GM21423 (cell line): ENCODE data around the gene SLC35F3.
"Not testable (repeated sequence)": the region's sequence is repeated elsewhere in the genome, so short reads cannot be mapped to it uniquely, and the experiment has no call there.

Experiments
- ATAC-seq: cut with Tn5 transposase; IDR thresholded peaks from one replicate; pipeline ENCODE4 v1.9.1; 2021; ENCODE audit warnings: mild to moderate bottlenecking, moderate library complexity; ENCODE audit not compliant: unreplicated experiment

Gene SLC35F3

DNA sequence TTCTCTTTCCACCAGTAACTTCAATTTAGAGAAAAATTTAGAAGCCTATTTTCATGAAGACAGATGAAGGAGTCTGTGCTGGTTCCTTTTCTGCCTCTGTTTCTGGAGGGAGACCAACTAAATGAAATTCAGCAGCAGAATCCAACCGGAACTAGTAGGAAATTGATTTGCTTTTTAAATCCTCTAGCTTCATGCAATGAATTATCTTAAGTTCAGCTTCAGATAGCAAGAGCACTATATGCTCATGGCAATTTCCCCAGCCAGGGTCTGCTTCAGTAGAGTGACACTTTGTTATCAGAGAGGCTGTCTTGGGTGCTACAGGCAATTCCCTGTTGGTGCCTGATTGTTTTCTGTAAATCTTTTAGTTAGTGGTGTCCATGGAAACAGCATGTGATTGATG lies 189.7 kb downstream of the SLC35F3 start:
- ATAC-seq = no peak

DNA sequence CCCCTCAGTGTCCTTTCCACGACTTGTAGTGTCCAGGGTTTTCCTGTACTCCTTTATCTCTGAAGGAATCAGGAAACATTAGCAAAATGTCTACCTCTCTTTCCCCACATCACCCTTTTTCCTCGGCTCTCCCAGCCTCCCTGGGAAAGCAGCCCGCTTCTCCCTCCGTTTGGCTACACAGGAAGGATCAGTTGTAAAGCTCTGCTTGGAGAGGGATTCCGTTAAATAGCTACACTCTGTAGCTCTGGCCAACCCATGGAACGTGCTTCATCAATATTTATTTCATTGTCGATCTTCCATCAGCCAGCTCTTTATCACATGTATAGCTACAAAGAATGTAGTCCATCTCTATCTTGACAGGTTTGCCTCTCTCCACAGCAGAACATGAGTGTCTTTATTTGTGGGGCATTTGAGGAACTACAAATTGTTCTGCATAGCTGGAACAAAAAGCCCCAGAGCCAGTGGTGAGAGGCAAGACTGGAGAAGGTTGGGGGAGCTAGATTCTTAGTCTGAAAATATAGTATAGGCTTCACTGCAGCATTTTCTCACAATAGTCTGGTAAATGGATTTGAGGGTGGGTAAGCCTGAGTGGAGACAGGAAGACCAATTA lies 191.8 kb downstream of the SLC35F3 start:
- ATAC-seq = no peak

DNA sequence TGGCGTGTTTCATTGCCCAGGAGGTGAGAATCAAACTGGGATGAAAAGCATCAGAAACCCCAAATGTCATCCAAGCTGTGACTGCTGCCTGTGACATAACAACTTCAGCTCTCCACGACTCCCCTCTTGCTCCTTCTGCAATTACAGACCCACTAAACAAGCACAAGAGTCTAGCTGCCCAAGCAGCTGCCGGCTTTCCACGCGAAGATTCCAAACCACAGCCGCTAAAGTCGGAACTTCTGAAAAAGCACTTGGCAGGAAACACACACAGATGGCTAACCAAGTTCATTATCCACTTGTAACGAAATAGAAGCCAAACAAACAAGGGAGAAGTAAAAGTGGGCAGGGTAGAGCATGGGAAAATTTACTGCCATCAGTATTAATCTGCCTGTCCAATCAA lies 198.1 kb downstream of the SLC35F3 start:
- no peak for ATAC-seq

DNA sequence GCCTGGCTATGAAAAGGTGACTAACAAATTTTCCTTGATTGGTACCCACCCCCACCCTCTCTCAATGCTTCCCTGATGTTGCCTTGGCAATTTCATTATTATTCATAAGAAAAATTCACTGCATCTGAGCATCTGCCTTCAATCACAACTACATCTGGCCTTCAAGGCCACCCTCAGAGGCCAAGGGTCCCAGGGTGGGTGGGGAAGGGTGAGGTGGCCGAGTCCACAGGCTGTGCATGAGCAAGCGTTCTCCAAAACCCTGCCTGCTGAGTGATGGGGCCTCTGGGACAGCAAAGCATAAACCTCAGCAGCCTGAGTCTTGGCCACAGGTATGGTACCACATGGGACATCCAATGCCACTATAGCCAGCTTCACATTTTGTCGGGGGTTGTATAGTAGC lies 198.7 kb downstream of the SLC35F3 start:
- no peak for ATAC-seq

DNA sequence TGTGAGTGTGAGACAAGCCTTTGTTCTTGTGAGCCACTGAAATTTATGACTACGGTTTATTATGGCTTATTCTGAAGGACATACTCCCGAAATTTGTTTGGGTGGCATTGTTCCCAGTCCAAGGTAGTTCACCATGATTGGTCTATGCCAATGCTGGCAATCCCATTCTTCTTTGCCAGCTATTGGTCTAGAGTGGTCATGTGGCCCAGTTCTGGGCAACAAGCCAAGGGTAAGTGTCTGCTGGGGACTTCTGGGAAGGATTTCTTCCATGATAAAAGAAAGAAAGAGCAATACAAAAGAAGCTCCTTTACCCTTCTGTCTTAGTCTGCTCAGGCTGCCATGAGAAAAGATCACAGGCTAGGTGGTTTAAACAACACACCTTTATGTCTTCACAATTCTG lies 201.6 kb downstream of the SLC35F3 start:
- no peak for ATAC-seq

DNA sequence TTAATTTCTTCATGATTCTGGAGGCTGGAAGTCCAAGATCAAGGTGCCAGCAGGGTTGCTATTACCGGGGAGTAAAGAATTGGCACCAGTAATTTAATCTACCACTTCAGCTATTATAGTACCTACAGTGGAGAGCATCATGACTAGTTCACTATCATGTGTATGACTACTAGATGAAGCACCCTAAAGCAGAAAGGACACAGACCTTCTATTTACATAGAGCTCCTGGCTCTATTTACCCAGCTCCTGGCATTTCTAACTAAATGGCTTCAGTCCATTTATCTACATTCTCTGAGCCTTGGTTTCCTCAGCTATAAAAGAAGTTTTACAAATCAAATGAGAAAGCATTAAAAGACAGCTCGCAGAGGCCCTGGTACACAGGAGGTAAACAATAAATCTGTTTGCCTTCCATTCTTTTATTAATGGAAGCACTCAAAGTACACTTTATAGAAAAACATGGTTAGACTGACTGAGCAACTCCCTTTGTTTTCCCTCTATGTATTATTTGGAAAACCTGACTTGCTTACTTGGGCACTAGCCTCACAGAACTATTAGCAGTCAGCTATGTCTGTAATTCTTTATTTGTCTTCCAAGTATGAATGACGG lies 203.0 kb downstream of the SLC35F3 start:
- no peak for ATAC-seq

DNA sequence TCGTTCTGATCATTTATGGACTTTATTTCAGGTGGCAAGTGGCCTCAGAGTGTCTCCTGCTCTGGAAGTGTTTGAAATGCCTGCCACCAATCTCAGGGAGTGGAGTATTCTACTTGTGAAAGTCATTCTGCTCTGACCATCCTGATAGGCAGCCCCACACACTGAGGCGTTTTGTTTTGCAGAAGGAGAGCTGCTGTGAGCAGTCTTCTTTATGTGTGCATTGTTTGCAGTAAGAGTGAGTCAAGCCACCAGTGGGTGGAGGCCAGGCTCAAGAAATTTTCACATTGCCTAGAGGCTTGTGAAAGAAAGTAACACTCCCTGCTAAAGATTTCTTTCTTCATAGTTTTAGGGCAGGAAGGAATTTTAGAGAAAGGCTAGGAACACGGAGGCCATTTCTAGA lies 204.4 kb downstream of the SLC35F3 start:
- ATAC-seq = no peak

DNA sequence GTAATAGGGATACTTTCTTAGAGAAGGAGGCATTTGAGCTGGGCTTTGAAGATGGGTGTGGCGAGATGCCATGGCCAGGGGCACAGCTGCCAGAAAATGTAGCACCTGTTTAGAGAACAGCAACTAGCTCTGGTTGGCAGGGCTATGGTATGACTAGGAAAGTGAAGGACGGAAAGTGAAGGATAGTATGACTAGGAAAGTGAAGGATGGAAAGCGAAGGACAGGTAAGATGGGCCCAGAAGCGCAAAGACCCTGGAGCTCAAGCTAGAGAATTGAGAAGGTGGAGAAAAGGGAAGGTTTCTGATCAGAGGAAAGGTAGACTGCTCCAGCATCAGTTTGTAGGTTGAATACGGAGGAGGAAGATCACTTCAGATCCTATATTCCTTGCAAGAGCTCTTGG lies 205.4 kb downstream of the SLC35F3 start:
- ATAC-seq = no peak

DNA sequence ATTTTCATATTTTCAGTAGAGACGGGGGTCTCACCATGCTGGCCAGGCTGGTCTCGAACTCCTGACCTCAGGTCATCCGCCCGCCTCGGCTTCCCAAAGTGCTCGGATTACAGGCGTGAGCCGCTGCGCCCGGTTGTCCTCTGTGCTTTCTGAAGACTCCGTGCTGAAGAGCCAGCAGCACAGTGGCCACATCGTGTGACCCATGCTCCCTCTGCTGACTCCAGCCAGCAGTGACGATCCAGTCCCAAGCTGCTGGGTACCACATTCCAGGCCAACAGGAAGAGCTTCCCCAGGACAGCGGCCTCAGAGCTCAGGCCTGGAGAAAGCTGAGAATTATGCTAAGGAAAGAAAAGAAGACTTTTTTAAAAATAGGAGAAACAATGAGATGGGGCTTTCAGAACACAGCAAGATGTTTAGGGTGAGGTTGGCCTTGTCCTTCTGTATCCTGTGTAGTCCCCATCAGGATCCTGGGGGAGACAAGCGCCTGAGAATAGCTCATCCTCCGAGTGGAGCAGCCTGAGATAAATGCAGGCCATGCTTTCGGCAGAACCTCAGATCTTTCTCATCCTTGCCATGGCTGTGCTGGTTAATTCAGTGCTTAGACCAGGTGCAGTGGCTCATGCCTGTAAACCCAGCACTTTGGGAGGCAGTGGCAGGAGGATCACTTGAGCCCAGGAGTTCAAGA lies 207.1 kb downstream of the SLC35F3 start:
- no peak for ATAC-seq

DNA sequence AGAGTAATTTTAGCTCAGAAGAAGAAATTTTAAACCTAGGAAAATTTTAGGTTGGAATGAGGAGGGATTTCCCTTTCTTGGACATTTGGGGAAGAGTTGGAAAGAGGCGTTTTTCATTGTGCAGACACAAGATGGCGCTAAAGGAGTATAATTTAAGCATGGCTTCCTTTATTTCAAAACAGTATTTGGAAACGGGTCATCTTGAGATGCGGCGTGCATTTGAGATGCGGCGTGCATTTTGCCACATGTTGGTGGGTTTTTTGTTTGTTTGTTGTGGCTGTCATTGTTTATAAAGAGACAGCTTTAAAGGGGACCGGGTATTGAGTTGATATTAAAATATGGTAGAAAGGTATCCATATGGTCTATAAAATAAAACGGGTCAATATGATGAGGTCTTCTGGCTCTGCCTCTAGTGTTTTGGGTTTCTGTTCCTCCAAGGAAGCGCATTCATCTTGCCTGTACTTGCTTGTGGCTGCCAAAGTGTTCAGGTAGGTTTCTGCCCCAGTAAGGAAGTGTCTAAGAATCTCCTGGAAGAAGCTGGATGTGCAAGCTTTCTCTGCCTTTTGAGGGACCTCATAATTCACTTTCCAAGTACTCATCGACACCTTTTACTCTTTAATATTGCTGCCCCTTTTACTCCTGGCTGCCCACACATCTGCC lies 210.3 kb downstream of the SLC35F3 start:
- no peak for ATAC-seq

DNA sequence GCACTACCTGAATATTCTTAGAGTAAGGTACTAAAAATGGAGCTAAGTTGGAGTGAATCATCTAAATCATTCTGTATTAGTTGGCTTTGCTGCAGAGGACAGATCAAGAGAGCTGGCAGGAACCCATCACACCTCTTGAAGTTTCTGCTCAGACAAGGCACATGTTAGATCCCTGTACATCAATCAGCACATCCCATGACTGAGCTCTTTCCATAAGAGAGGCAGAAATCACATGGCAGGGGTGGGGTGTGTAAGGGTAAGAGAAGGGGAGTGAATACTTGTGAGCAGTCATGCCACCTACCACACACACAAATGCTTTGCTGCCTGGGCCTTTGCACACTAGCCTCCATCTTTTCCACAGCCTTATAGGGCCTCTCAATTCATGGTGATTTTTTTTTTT lies 214.4 kb downstream of the SLC35F3 start:
- ATAC-seq = no peak

DNA sequence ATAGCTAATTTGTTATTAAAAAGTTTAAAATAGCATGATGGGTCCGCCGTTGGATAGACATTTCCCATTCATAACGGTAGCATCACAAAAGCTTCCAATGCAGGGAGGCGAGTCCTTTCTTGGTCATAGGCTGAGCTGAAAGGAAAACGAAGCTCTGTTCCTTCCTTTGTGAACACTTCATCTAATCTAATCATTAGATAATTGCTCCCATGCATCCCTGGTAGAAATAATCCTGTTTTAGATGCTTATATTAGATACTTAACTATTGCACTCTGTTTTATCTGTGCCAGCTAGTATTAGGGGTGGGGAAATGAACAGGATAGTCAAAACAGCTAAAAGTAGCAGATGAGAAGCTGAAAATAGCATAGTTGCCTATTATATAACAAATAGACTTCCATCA lies 215.0 kb downstream of the SLC35F3 start:
- no peak for ATAC-seq

DNA sequence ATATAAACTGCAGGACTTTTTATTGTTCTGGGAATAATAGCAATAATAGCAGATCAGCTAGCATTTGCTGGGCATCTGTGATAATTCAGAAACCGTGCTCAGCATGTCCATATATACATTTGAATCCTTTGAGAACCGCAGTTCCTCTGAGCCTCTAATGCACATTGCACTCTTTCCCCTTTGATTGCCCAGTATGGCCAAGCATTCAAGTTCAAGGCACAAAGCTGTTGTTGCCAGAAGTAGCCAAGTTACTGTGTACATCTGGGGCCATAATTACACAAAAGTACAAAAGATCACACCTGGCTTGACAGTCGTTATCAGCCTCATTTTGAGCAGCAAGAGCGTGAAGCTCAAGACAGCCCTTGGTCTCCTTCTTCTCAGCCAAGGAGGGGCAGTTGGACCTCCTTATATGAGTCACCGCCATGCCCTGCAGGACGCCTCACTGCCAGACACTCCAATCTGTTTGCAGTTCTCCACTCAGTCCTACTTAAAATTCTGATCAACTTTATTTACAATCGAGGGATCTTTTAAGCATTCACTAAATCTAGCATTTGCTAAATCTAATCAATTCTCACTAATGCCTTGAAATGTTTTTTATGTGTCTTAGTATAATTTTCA lies 216.0 kb downstream of the SLC35F3 start:
- ATAC-seq = no peak

DNA sequence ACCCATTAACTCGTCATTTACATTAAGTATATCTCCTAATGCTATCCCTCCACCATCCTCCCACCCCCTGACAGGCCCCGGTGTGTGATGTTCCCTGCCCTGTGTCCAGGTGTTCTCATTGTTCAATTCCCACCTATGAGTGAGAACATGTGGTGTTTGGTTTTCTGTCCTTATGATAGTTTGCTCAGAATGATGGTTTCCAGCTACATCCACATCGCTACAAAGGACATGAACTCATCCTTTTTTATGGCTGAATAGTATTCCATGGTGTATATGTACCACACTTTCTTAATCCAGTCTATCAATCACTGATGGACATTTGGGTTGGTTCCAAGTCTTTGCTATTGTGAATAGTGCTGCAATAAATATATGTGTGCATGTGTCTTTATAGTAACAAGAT lies 217.2 kb downstream of the SLC35F3 start:
- not testable (repeated sequence) for ATAC-seq

DNA sequence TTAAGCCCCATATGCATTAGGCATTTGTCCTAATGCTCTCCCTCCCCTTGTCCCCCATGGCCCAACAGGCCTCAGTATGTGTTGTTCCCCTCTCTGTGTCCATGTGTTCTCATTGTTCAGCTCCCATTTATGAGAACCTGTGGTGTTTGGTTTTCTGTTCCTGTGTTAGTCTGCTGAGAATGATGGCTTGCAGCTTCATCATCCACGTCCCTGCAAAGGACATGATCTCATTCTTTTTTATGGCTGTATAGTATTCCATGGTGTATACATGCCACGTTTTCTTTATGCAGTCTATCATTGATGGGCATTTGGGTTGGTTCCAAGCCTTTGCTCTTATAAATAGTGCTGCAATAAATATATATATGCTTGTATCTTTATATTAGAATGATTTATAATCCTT lies 218.1 kb downstream of the SLC35F3 start:
- not testable (repeated sequence) for ATAC-seq

DNA sequence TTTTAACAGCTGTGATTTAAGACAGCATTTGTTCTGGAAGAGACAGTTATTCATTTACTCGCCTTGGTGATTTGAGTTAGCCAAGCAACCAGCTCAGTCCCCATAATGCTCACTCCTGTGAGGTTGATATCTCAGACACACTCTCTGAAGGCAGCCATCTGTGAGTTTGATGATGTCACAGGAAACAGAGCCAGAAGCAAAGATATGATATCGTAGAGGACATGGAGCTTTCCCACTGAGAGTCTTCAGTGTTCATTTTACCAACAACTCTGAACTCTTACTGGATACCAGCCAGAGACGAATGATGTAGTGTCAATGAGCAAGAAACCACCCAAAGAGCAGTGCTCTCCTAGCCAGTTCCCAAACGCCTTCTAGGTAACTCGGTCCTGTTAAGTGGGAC lies 219.4 kb downstream of the SLC35F3 start:
- ATAC-seq = no peak

DNA sequence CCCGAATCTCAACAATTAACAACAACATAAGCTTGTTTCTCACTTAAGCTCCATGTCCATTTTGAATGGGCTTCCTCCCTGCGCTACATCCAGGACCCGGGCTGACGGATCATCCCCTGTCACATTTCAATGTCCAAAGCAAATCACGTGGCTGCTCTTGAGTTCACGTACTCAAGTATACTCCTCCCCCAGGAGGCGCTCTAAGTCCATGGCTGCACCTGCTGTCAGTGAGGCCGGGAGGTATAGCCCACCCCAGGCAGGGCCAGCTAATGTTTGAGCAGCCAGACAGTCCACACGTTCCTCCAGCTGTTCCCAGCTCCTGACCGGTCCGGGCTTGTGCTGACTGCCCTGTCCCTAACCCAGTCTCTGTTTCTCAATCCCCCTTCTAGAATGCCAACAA lies 220.8 kb downstream of the SLC35F3 start:
- ATAC-seq = no peak

DNA sequence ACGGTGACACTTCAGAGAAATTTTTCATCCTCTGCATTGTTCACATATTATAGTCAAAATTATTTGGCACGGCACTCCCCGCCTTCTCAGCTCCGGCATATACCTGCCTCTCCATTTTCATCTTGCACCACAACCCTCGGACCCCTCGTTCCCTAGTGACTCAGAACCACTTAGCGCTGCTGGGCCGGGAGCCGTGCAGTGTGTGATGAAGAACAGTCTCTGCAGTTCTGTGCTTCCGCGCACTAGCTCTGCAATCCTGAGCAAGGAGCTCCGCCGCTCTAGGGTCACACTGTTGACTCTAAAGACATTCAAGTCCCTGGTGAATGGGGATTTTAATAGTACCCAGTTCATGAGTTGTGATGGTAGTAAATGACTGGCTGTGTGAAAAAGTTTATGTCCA lies 221.2 kb downstream of the SLC35F3 start:
- no peak for ATAC-seq

DNA sequence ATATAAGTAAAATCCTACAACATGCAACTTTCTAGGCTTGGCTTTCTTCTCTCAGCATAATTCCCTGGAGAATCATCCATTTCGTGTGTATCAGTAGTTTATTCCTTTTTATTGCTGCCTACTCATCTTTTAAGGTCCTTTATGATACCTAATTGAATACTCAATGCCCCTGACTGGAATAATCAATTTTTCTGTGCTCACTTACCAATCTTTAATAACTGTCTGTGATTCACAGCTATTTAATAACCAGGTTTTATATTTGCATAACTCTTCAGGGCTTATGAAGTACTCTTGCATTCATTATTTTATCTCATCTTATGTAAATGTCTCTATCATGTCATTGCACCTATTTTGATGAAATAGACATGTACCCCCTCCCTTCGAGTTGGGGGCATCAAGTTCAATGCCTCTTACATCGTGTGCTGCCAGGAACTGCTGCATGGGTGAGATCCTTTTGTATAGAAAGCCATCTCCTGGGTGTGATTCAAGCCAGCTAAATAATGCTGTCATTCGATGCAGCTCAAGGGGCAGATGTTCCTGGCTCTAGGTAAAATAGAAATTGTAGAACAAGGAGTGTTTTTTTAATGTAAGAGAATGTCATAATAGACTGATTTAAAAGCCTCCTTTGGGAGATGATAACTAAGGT lies 222.7 kb downstream of the SLC35F3 start:
- ATAC-seq = no peak

DNA sequence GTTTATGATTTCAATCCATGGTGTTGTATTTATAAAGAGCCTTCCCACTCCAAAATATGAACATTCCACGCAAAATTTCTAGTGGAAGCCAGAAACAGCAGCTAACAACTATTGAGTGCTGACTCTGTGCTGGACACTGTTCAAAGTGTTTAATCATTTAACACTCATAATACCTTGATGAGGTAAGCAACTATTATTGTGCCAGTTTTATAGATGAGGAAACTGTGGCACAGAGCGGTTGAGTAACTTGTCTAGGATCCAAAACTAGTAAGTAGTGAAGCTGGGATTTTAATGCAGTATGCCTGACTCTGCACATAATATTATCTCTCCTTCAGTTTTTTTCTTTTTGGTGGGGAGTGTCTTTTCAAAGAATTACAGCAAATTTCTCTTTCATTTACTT lies 228.3 kb downstream of the SLC35F3 start:
- no peak for ATAC-seq

DNA sequence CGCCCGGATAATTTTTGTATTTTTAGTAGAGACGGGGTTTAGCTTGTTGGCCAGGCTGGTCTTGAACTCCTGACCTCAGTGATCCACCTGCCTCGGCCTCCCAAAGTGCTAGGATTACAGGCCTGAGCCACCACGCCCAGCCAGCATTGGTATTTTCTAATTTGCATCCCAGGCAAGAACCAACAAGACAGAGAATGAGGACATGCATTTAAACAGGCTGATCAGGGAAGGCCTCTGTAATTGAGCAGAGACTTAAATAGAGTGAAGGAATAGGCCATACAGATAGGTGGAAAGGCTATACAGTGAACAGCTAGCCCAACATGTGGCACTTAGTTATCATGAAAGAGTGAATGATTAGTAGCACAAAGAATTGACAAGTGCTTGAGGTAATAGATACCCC lies 230.4 kb downstream of the SLC35F3 start:
- ATAC-seq = no peak
